Mesendoderm (in vitro differentiated cells): Measurements from ENCODE around the gene PHC3.

Source experiments
- DNase-seq: peaks from one replicate; pipeline ENCODE4 v3.0.0; 2013
- H2AK5ac ChIP-seq: 2 replicates; pipeline ENCODE4 v1.6.1; 2013; ENCODE audit warnings: low read length, inconsistent platforms
- H2BK120ac ChIP-seq: 2 replicates; pipeline ENCODE4 v1.6.1; 2013; ENCODE audit warnings: low read depth, mild to moderate bottlenecking, low read length, moderate library complexity, mixed read lengths
- H2BK15ac ChIP-seq: replicated peaks from 2 replicates; pipeline ENCODE4 v1.6.1; 2013; ENCODE audit warnings: low read depth, mild to moderate bottlenecking, moderate library complexity
- H2BK5ac ChIP-seq: 2 replicates; pipeline ENCODE4 v1.6.1; 2013; ENCODE audit warnings: low read length, inconsistent platforms
- H3K18ac ChIP-seq: 2 replicates; pipeline ENCODE4 v1.6.1; 2013; ENCODE audit warnings: mild to moderate bottlenecking, low read length, mixed read lengths
- H3K23ac ChIP-seq: one replicate; pipeline ENCODE4 v1.6.1; 2013; ENCODE audit warnings: low read length
- H3K27ac ChIP-seq: 2 replicates; pipeline ENCODE4 v1.5.1; 2013; ENCODE audit warnings: low read depth, mild to moderate bottlenecking, inconsistent platforms, low read length, moderate library complexity
- H3K27me3 ChIP-seq: 2 replicates; pipeline ENCODE4 v1.6.1; 2013; ENCODE audit warnings: low read length, control low read depth, mild to moderate bottlenecking, inconsistent platforms; ENCODE audit not compliant: insufficient read depth, poor library complexity
- H3K36me3 ChIP-seq: 2 replicates; pipeline ENCODE4 v1.6.1; 2013; ENCODE audit warnings: low read length, inconsistent platforms; ENCODE audit not compliant: control insufficient read depth, insufficient read depth
- H3K4ac ChIP-seq: one replicate; pipeline ENCODE4 v1.6.1; 2013; ENCODE audit warnings: low read depth, mild to moderate bottlenecking, low read length, moderate library complexity
- H3K4me1 ChIP-seq: 2 replicates; pipeline ENCODE4 v1.6.1; 2013; ENCODE audit warnings: low read depth, low read length, inconsistent platforms; ENCODE audit not compliant: control insufficient read depth
- H3K4me2 ChIP-seq: 2 replicates; pipeline ENCODE4 v1.6.1; 2013; ENCODE audit warnings: low read length
- H3K4me3 ChIP-seq: 2 replicates; pipeline ENCODE4 v1.5.1; 2013; ENCODE audit warnings: mild to moderate bottlenecking, low read length
- H3K56ac ChIP-seq: one replicate; pipeline ENCODE4 v1.6.1; 2013; ENCODE audit warnings: low read length
- H3K79me1 ChIP-seq: 2 replicates; pipeline ENCODE4 v1.6.1; 2013; ENCODE audit warnings: low read length, inconsistent platforms
- H3K79me2 ChIP-seq: 2 replicates; pipeline ENCODE4 v1.6.1; 2013; ENCODE audit warnings: mild to moderate bottlenecking, low read length; ENCODE audit not compliant: control insufficient read depth, insufficient read depth
- H3K9ac ChIP-seq: 2 replicates; pipeline ENCODE4 v1.6.1; 2013; ENCODE audit warnings: low read length, inconsistent platforms
- H4K5ac ChIP-seq: one replicate; pipeline ENCODE4 v1.6.1; 2013; ENCODE audit warnings: low read length
- H4K8ac ChIP-seq: one replicate; pipeline ENCODE4 v1.6.1; 2013; ENCODE audit warnings: low read depth, mild to moderate bottlenecking, control low read depth, low read length, moderate library complexity
- WGBS: extraction: QIAGEN DNeasy Blood & Tissue Kit; methylation state at CpG from one replicate; pipeline ENCODE4 v1.1.7; 2013; ENCODE audit warnings: low lambda C conversion rate, missing lambda C conversion rate; ENCODE audit not compliant: insufficient coverage; ENCODE audit errors: extremely low coverage; 5-methylcytosine and 5-hydroxymethylcytosine counted together

PHC3 gene

DNA sequence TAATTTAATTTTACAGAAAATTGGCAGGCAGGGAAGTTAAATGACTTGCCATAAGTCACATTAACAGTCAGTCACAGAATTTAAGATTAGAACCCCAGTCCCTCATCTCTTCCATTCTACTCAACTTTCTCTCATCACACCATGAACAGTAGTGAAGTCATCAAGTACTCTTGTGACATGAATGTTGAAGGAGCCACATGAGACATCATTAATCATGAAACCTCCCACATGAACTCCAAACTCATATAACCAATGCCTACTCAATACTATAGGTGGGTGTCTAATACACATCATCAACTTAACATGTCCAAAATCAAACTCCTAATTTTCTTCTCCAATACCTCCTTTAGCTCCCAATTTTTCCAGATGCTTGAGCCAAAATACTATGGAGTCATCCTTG is 19.5 kb downstream of the PHC3 start:
- Histone ChIP-seq H3K27ac (no peak overlapping the region), H2BK15ac (no peak overlapping the region), H3K56ac (no peak overlapping the region), H3K79me1 (peaks cover 6% of the 10 kb centered on the region), H3K27me3 (no peaks in the 10 kb centered on the region), H3K4me2 (no peak overlapping the region), H3K18ac (no peak overlapping the region), H4K5ac (no peak overlapping the region), H4K8ac (no peak overlapping the region), H3K4me1 (no peaks in the 10 kb centered on the region), H3K4ac (no peak overlapping the region), H3K23ac (no peak overlapping the region), H2BK5ac (no peak overlapping the region), H3K4me3 (no peak overlapping the region), H3K36me3 (no peaks in the 10 kb centered on the region), H2AK5ac (no peak overlapping the region), H2BK120ac (no peak overlapping the region), H3K9ac (no peak overlapping the region), H3K79me2 (peaks cover 9% of the 10 kb centered on the region)
- DNase-seq, result no peak

DNA sequence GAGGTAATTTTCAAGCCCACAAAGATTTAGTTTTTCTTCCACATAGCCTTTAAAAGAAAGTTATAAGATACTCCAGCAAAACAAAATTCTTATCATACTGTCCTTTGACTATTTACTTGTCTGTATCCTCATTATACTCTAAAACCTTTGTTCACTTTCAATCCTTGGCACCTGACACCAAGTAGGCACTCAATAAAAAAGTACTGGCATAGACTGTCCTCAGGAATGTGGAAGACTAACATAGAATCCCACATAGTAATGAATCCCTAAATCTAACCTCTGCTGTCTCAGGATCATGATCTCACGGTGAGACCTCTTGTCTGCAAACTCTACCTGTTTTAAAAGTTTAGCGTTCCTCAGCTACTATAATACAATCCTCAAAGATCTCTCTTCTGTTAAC is 21.6 kb downstream of the PHC3 start:
- Histone ChIP-seq H2BK120ac (no peak overlapping the region), H3K4me2 (no peak overlapping the region), H3K27ac (no peak overlapping the region), H3K56ac (no peak overlapping the region), H3K4me1 (no peaks in the 10 kb centered on the region), H2BK5ac (no peak overlapping the region), H4K5ac (no peak overlapping the region), H3K27me3 (no peaks in the 10 kb centered on the region), H3K79me1 (peaks cover 6% of the 10 kb centered on the region), H3K4me3 (no peak overlapping the region), H2AK5ac (no peak overlapping the region), H2BK15ac (no peak overlapping the region), H3K79me2 (peaks cover 7% of the 10 kb centered on the region), H3K9ac (no peak overlapping the region), H4K8ac (no peak overlapping the region), H3K4ac (no peak overlapping the region), H3K36me3 (no peaks in the 10 kb centered on the region), H3K18ac (no peak overlapping the region), H3K23ac (no peak overlapping the region)
- DNase-seq, result no peak
- WGBS, result no CpG with 5 or more reads among the region's 2 CpGs

DNA sequence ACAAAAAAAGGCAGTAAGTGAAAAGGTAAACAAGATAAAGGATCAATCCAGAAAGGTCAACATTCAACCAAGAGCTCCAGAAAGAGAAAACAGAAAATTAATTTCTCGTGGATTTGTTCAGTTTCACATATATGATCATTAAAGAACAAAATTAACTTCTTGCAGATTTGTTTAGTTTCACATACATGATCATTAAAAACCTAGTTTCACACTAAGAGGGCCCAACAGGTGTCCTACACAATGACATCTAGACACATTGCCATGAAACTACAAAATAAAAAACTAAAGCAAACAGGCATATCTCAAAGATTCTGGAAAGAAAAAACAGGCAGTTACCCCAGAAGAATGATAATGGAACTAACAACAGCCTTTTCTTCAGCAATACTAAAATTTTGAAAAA is 22.1 kb downstream of the PHC3 start:
- H3K23ac ChIP-seq, result no peak overlapping the region
- no peaks in the 10 kb centered on the region for H3K27me3 ChIP-seq
- no peak for DNase-seq
- H3K79me2 ChIP-seq, result peaks cover 2% of the 10 kb centered on the region
- no CpG with 5 or more reads among the region's 1 CpG for WGBS
- no peak overlapping the region for H3K4me2 ChIP-seq
- no peak overlapping the region for H3K9ac ChIP-seq
- no peak overlapping the region for H2BK5ac ChIP-seq
- H3K27ac ChIP-seq, result no peak overlapping the region
- H3K56ac ChIP-seq, result no peak overlapping the region
- H3K18ac ChIP-seq, result no peak overlapping the region
- no peak overlapping the region for H3K4ac ChIP-seq
- H4K8ac ChIP-seq, result no peak overlapping the region
- H3K4me1 ChIP-seq, result no peaks in the 10 kb centered on the region
- no peak overlapping the region for H4K5ac ChIP-seq
- no peak overlapping the region for H3K4me3 ChIP-seq
- no peak overlapping the region for H2BK15ac ChIP-seq
- peaks cover 6% of the 10 kb centered on the region for H3K79me1 ChIP-seq
- no peak overlapping the region for H2AK5ac ChIP-seq
- no peaks in the 10 kb centered on the region for H3K36me3 ChIP-seq
- no peak overlapping the region for H2BK120ac ChIP-seq

DNA sequence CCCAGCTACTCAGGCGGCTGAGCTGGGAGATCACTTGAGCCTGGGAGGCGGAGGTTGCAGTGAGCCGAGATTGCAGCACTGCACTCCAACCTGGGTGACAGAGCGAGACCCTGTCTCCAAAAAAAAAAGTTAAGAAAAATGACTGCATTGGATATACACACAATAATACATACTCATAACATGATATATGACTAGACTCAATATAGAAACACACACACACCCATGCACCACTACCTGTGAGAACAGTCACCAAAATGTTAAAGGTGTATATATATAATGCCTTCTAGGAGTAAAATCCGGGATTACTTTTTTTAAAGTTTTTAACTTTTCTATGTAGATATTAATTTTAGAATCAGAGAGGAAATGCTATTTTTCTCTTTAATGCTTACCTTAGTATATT is 25.9 kb downstream of the PHC3 start:
- no CpG with 5 or more reads among the region's 5 CpGs for WGBS
- Histone ChIP-seq H3K18ac (no peak overlapping the region), H3K4me2 (no peak overlapping the region), H2BK5ac (no peak overlapping the region), H3K79me1 (peaks cover 6% of the 10 kb centered on the region), H3K4ac (no peak overlapping the region), H2BK15ac (no peak overlapping the region), H3K23ac (no peak overlapping the region), H3K79me2 (no peaks in the 10 kb centered on the region), H3K36me3 (no peaks in the 10 kb centered on the region), H3K27ac (no peak overlapping the region), H3K4me1 (no peaks in the 10 kb centered on the region), H3K4me3 (no peak overlapping the region), H2BK120ac (no peak overlapping the region), H4K8ac (no peak overlapping the region), H3K9ac (no peak overlapping the region), H2AK5ac (no peak overlapping the region), H3K56ac (no peak overlapping the region), H4K5ac (no peak overlapping the region), H3K27me3 (no peaks in the 10 kb centered on the region)
- DNase-seq, result no peak

DNA sequence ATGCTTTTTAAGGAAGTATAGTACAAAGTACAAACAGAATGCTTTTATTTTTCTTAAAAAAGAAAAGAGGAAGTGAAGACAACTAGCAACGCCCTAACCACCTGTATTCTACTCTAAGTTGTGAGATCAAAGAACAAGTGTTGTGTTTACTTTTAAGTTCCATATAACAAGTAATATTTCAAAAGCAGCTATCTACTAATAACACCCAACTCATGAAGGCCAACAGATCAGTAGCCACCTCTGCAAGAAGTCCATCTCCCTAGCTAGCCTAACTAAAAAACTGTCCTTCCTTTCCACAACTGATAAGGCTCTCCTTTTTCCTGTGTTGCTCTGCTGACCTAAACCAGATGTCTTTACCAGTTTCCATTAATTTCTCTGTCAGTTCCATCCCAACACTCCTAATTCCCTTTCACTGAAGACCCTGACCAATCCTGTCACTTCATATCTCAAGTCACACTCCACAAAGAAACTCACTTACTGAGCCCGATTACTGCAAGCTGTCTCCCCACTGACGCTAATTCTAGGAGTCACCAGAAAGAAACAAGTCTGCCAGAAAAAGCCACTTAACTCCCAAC is 26.9 kb downstream of the PHC3 start:
- no peak for DNase-seq
- Histone ChIP-seq H3K4me2 (no peak overlapping the region), H2BK5ac (no peak overlapping the region), H3K79me2 (no peaks in the 10 kb centered on the region), H2BK15ac (no peak overlapping the region), H4K8ac (no peak overlapping the region), H3K27me3 (no peaks in the 10 kb centered on the region), H3K79me1 (peaks cover 6% of the 10 kb centered on the region), H4K5ac (no peak overlapping the region), H2BK120ac (no peak overlapping the region), H3K4me3 (no peak overlapping the region), H2AK5ac (no peak overlapping the region), H3K56ac (no peak overlapping the region), H3K4ac (no peak overlapping the region), H3K9ac (no peak overlapping the region), H3K4me1 (no peaks in the 10 kb centered on the region), H3K27ac (no peak overlapping the region), H3K18ac (no peak overlapping the region), H3K23ac (no peak overlapping the region), H3K36me3 (no peaks in the 10 kb centered on the region)
- no CpG with 5 or more reads among the region's 3 CpGs for WGBS

DNA sequence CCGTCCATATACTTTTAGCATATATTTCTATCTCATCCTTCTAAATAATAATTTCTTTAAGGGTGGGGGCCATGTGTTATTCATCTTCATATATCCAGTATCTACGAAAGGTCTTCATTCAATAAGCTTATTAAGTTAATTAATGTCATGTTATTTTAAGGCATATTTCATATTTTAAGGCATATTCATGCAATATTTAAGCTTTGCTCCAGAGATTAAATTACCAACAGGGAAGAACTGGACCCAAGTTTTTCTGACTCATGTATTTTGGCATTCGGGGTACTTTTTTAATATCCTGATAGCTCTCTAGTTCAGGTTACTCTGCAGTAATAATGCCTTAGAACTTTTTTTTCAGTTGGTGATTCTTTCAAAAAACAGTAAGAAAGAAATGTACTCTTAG is 27.4 kb downstream of the PHC3 start:
- Histone ChIP-seq H3K4ac (no peak overlapping the region), H2BK120ac (no peak overlapping the region), H2AK5ac (no peak overlapping the region), H3K9ac (no peak overlapping the region), H3K27me3 (no peaks in the 10 kb centered on the region), H3K36me3 (no peaks in the 10 kb centered on the region), H3K79me1 (peaks cover 7% of the 10 kb centered on the region), H3K4me1 (no peaks in the 10 kb centered on the region), H3K4me3 (no peak overlapping the region), H3K23ac (no peak overlapping the region), H2BK5ac (no peak overlapping the region), H3K18ac (no peak overlapping the region), H3K56ac (no peak overlapping the region), H3K4me2 (no peak overlapping the region), H2BK15ac (no peak overlapping the region), H3K27ac (no peak overlapping the region), H3K79me2 (no peaks in the 10 kb centered on the region), H4K5ac (no peak overlapping the region), H4K8ac (no peak overlapping the region)
- DNase-seq, result no peak
- no CpG with 5 or more reads among the region's 3 CpGs for WGBS
